Neuron (in vitro differentiated cells): ENCODE measurements around the gene TRIM32.

ENCODE experiments used
- H2AFZ ChIP-seq: one replicate; pipeline ENCODE4 v1.6.1; 2013; ENCODE audit warnings: low read depth, mild to moderate bottlenecking, inconsistent platforms, low read length, moderate library complexity
- H3K27me3 ChIP-seq: one replicate; pipeline ENCODE4 v1.6.1; 2013; ENCODE audit warnings: low read length; ENCODE audit not compliant: insufficient read depth
- H3K36me3 ChIP-seq: one replicate; pipeline ENCODE4 v1.6.1; 2013; ENCODE audit warnings: low read length; ENCODE audit not compliant: insufficient read depth
- H3K4me1 ChIP-seq: one replicate; pipeline ENCODE4 v1.6.1; 2013; ENCODE audit warnings: low read length; ENCODE audit not compliant: insufficient read depth
- H3K4me3 ChIP-seq: 2 replicates; pipeline ENCODE4 v1.5.1; 2013; ENCODE audit warnings: mild to moderate bottlenecking, low read length, moderate library complexity
- H3K9me3 ChIP-seq: one replicate; pipeline ENCODE4 v1.6.1; 2013; ENCODE audit warnings: low read length

Gene TRIM32

GRCh38 chr9:116687074-116687753 is at the start of gene TRIM32:
TSS of gene TRIM32 (plus strand) at chr9:116687305. CDS start at chr9:116697743, 10,438 bp downstream.
- H3K4me1 ChIP-seq: peaks cover 18% of the 10 kb centered on the region
- H3K27me3 ChIP-seq: no peaks in the 10 kb centered on the region
- peak within 1 kb of the TSS; percentile 73 for H2AFZ ChIP-seq
- H3K4me3 ChIP-seq: peak within 1 kb of the TSS; percentile 67
- no peaks in the 10 kb centered on the region for H3K36me3 ChIP-seq
- no peaks in the 10 kb centered on the region for H3K9me3 ChIP-seq

GRCh38 chr9:116639251-116639741 is 47.8 kb upstream of the TRIM32 start:
- Histone ChIP-seq H2AFZ (no peak overlapping the region), H3K36me3 (no peaks in the 10 kb centered on the region), H3K9me3 (no peaks in the 10 kb centered on the region), H3K4me1 (no peaks in the 10 kb centered on the region), H3K4me3 (no peak overlapping the region), H3K27me3 (no peaks in the 10 kb centered on the region)

GRCh38 chr9:116641292-116642059 is 45.6 kb upstream of the TRIM32 start:
- H3K4me1 ChIP-seq: no peaks in the 10 kb centered on the region
- no peak overlapping the region for H3K4me3 ChIP-seq
- no peaks in the 10 kb centered on the region for H3K27me3 ChIP-seq

GRCh38 chr9:116643691-116644090 is 43.4 kb upstream of the TRIM32 start:
- H3K9me3 ChIP-seq: no peaks in the 10 kb centered on the region
- no peaks in the 10 kb centered on the region for H3K4me1 ChIP-seq
- no peaks in the 10 kb centered on the region for H3K36me3 ChIP-seq
- H3K27me3 ChIP-seq: no peaks in the 10 kb centered on the region
- no peak overlapping the region for H3K4me3 ChIP-seq
- no peak overlapping the region for H2AFZ ChIP-seq

More at GRCh38 chr9:116641292-116642059, 45.6 kb upstream of the TRIM32 start:
- Histone ChIP-seq H2AFZ (no peak overlapping the region), H3K9me3 (no peaks in the 10 kb centered on the region), H3K36me3 (no peaks in the 10 kb centered on the region)

GRCh38 chr9:116644091-116644688 is 42.9 kb upstream of the TRIM32 start:
- no peak overlapping the region for H3K4me3 ChIP-seq
- no peak overlapping the region for H2AFZ ChIP-seq
- no peaks in the 10 kb centered on the region for H3K27me3 ChIP-seq
- no peaks in the 10 kb centered on the region for H3K9me3 ChIP-seq
- no peaks in the 10 kb centered on the region for H3K4me1 ChIP-seq
- no peaks in the 10 kb centered on the region for H3K36me3 ChIP-seq

GRCh38 chr9:116646661-116647514 is 40.2 kb upstream of the TRIM32 start:
- Histone ChIP-seq H3K4me1 (no peaks in the 10 kb centered on the region), H3K4me3 (no peak overlapping the region), H3K27me3 (no peaks in the 10 kb centered on the region), H2AFZ (no peak overlapping the region), H3K9me3 (no peaks in the 10 kb centered on the region), H3K36me3 (no peaks in the 10 kb centered on the region)

GRCh38 chr9:116647515-116647809 is 39.6 kb upstream of the TRIM32 start:
- Histone ChIP-seq H3K27me3 (no peaks in the 10 kb centered on the region), H3K4me3 (no peak overlapping the region), H3K9me3 (no peaks in the 10 kb centered on the region), H3K36me3 (no peaks in the 10 kb centered on the region), H2AFZ (no peak overlapping the region), H3K4me1 (no peaks in the 10 kb centered on the region)

- Histone ChIP-seq H3K9me3 (no peaks in the 10 kb centered on the region), H2AFZ (no peak overlapping the region), H3K36me3 (no peaks in the 10 kb centered on the region), H3K4me3 (no peak overlapping the region), H3K27me3 (no peaks in the 10 kb centered on the region), H3K4me1 (no peaks in the 10 kb centered on the region)
These were observed 33.6 kb upstream of the TRIM32 start for GRCh38 chr9:116653348-116654058.

GRCh38 chr9:116654059-116654355 is 33.1 kb upstream of the TRIM32 start:
- Histone ChIP-seq H3K27me3 (no peaks in the 10 kb centered on the region), H3K9me3 (no peaks in the 10 kb centered on the region), H2AFZ (no peak overlapping the region), H3K4me1 (no peaks in the 10 kb centered on the region), H3K36me3 (no peaks in the 10 kb centered on the region), H3K4me3 (no peak overlapping the region)

- H3K36me3 ChIP-seq: no peaks in the 10 kb centered on the region
- no peaks in the 10 kb centered on the region for H3K9me3 ChIP-seq
- no peaks in the 10 kb centered on the region for H3K4me1 ChIP-seq
- no peak overlapping the region for H2AFZ ChIP-seq
- no peaks in the 10 kb centered on the region for H3K27me3 ChIP-seq
- no peak overlapping the region for H3K4me3 ChIP-seq
These were observed 30.6 kb upstream of the TRIM32 start for GRCh38 chr9:116656501-116656971.

- H3K4me1 ChIP-seq: no peaks in the 10 kb centered on the region
- H3K27me3 ChIP-seq: no peaks in the 10 kb centered on the region
- no peak overlapping the region for H2AFZ ChIP-seq
- H3K36me3 ChIP-seq: no peaks in the 10 kb centered on the region
- no peaks in the 10 kb centered on the region for H3K9me3 ChIP-seq
- no peak overlapping the region for H3K4me3 ChIP-seq
These were observed 30.1 kb upstream of the TRIM32 start for GRCh38 chr9:116656977-116657376.

GRCh38 chr9:116658265-116658664 is 28.8 kb upstream of the TRIM32 start:
- H3K9me3 ChIP-seq: no peaks in the 10 kb centered on the region
- no peaks in the 10 kb centered on the region for H3K4me1 ChIP-seq
- H3K36me3 ChIP-seq: no peaks in the 10 kb centered on the region

More at GRCh38 chr9:116658265-116658664, 28.8 kb upstream of the TRIM32 start:
- Histone ChIP-seq H3K27me3 (no peaks in the 10 kb centered on the region), H3K4me3 (no peak overlapping the region), H2AFZ (no peak overlapping the region)
